SK-N-MC (cell line): ENCODE results near the gene SAFB2.

ENCODE experiments used
- DNase-seq: peaks from one replicate; pipeline ENCODE4 v3.0.0-alpha.2; 2011; ENCODE audit warnings: low read depth, low spot score
- H3K27ac ChIP-seq: fragments of 200-600 bp; sonication (generic); 2 replicates; pipeline ENCODE4 v1.5.1; 2016; ENCODE audit warnings: mixed run types
- H3K36me3 ChIP-seq: fragments of 200-600 bp; sonication (generic); 2 replicates; pipeline ENCODE4 v1.6.1; 2017; ENCODE audit warnings: antibody characterized with exemption, low read length, mixed read lengths; ENCODE audit not compliant: insufficient read depth
- H3K4me3 ChIP-seq: fragments of 200-600 bp; sonication (generic); 2 replicates; pipeline ENCODE4 v1.5.1; 2016
- H3K9ac ChIP-seq: fragments of 200-600 bp; sonication (generic); 2 replicates; pipeline ENCODE4 v1.8.0; 2017; ENCODE audit warnings: mixed run types, mixed read lengths; ENCODE audit not compliant: insufficient read length
- H3K9me3 ChIP-seq: fragments of 200-600 bp; sonication (generic); 2 replicates; pipeline ENCODE4 v1.6.1; 2017; ENCODE audit warnings: low read depth, mild to moderate bottlenecking, antibody characterized with exemption, low read length, moderate library complexity, mixed read lengths
- EZH2 ChIP-seq: fragments of 200-600 bp; sonication (generic); IDR thresholded peaks from one replicate; pipeline ENCODE4 v1.6.1; 2017; ENCODE audit warnings: antibody characterized with exemption
- FOXP2 ChIP-seq: optimal IDR thresholded peaks from 2 replicates; pipeline ENCODE3; 2011; ENCODE audit warnings: mild to moderate bottlenecking, moderate library complexity; ENCODE audit not compliant: insufficient read depth; ENCODE audit errors: extremely low read length, control extremely low read depth
- POLR2AphosphoS5 ChIP-seq: IDR thresholded peaks from 2 replicates; pipeline ENCODE4 v1.6.1; 2012; ENCODE audit warnings: mild to moderate bottlenecking, low read depth, low read length, borderline replicate concordance

Gene SAFB2

DNA sequence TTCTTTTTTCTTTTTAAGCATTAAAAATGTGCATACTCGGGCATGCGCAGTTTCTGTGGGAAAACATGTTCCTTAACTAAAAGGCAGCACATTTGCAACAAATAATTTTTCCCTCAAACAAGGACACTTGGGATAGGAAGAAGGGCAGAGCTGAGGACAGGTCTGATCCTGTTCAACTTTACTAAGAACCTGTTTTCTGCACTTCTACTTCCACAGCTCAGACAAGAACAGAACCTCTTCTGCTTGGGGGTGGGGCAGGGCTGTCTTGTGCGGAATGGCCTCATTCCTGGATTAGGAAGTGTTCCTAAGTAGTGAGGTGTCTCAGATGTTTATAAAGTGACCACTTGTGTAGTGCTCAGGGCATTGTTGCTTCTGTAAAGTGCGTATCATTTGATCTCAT, 18.6 kb upstream of the SAFB2 start:
- H3K4me3 ChIP-seq = no peak overlapping the region
- no peak for DNase-seq
- no peak for TF ChIP-seq POLR2AphosphoS5
- TF ChIP-seq FOXP2 = no peak
- no peak for TF ChIP-seq EZH2
- no peak overlapping the region for H3K9ac ChIP-seq
- no peaks in the 10 kb centered on the region for H3K9me3 ChIP-seq
- H3K36me3 ChIP-seq = peaks cover 71% of the 10 kb centered on the region
- H3K27ac ChIP-seq = no peak overlapping the region

DNA sequence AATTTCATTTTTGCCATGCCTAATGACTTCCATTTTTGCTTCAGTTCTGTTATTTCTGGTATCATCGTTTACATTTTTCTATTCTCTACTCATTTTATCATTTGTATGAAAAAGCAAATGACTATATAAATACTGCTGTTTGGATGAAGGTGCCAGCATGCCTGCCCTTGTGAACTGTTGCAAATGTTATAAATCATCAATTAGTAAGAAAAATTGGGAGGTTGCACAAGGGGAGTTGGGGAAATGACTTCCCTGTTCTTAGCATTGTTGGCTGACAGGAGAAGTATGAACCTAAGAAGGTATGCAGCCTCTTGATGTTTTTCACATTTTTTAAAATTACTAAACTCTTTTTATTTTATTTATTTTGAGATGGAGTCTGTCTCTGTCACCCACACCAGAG, 15.4 kb upstream of the SAFB2 start:
- H3K27ac ChIP-seq = no peak overlapping the region
- no peaks in the 10 kb centered on the region for H3K9me3 ChIP-seq
- DNase-seq = no peak
- no peak overlapping the region for H3K9ac ChIP-seq
- no peak overlapping the region for H3K4me3 ChIP-seq
- no peak for TF ChIP-seq EZH2
- no peak for TF ChIP-seq POLR2AphosphoS5
- no peak for TF ChIP-seq FOXP2
- H3K36me3 ChIP-seq = peaks cover 62% of the 10 kb centered on the region

DNA sequence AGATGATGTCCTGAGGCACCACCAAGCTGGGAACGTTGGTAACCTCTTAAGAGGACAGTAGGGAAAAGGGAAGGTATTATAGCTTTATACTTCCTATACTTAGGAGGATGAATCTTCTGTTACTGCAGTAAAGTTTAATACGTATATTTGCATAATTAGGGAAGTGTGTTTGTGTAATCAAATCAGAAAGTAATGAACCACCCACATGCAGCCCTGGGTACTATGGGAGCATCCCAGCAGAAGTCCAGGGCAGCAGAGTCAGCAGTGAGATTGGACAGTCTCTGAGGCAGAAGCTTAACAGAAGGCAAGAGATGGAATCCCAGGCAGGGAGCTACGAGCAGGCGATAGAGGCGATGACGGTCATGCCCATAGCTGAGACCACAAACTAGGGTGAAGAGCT, 12.9 kb upstream of the SAFB2 start:
- H3K36me3 ChIP-seq = peaks cover 61% of the 10 kb centered on the region

DNA sequence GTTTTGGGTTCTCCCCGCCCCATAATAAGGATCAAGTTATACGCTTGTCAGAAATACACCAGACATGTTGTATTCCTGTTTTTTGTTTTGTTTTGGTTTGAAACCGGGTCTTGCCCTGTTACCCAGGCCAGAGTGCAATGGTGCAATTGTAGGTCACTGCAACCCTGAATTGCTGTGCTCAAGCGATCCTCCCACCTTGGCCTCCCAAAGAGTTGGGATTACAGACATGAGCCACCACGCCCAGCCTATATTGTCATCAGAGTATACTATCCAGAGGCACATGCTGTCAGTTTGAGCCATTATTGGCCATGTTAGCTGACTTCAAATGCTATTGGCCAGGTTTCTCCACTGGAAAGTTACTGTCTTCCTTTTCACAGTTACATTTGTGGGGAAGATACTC, 10.1 kb upstream of the SAFB2 start:
- peaks cover 79% of the 10 kb centered on the region for H3K36me3 ChIP-seq
- no peak overlapping the region for H3K9ac ChIP-seq
- no peak for DNase-seq
- H3K4me3 ChIP-seq = no peak overlapping the region
- TF ChIP-seq FOXP2 (no peak), EZH2 (no peak), POLR2AphosphoS5 (no peak)
- no peaks in the 10 kb centered on the region for H3K9me3 ChIP-seq
- no peak overlapping the region; the same call in 1 of the 2 replicates for H3K27ac ChIP-seq

More for the DNA sequence above, 12.9 kb upstream of the SAFB2 start:
- Histone ChIP-seq H3K9ac (no peak overlapping the region), H3K9me3 (no peaks in the 10 kb centered on the region), H3K4me3 (no peak overlapping the region), H3K27ac (peak overlapping the region; percentile 57; the same call in 1 of the 2 replicates)
- no peak for TF ChIP-seq FOXP2
- no peak for TF ChIP-seq EZH2
- no peak for TF ChIP-seq POLR2AphosphoS5
- no peak for DNase-seq

GRCh38 chr19:5632241-5632612, 9.7 kb upstream of the SAFB2 start:
- no peak overlapping the region for H3K4me3 ChIP-seq
- peaks cover 80% of the 10 kb centered on the region for H3K36me3 ChIP-seq

DNA sequence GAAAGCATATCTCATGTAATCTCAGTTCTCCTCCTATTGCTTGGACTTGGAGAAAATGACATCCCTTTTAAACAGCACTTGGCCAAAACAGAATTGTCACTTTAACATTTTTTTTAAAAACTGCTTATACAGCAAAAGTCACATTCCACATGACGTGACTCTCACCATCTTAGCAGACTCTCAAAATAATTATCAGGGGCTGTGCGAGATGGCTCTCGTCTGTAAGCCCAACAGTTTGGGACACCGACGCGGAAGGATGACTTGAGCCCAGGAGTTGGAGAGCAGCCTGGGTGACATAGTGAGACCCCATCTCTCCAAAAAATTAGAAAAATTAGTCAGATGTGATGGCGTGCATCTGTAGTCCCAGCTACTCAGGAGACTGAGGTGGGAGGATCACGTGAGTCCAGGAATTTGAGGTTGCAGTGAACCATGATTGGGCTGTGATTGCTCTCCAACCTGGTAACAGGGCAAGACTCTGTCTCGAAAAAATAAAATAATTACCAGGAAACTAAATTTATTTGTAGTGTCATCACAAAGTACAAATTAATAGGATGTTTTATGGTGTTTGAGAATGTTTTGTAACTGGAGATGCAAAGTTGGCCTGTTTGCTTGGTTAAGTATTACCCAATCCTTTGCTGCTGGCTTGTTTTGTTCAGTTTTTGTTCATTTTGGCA, 9.1 kb upstream of the SAFB2 start:
- Histone ChIP-seq H3K9ac (no peak overlapping the region), H3K9me3 (no peaks in the 10 kb centered on the region), H3K36me3 (peaks cover 85% of the 10 kb centered on the region), H3K4me3 (no peak overlapping the region), H3K27ac (peak overlapping the region; percentile 62)
- DNase-seq = no peak
- no peak for TF ChIP-seq POLR2AphosphoS5
- no peak for TF ChIP-seq FOXP2
- no peak for TF ChIP-seq EZH2

More at GRCh38 chr19:5632241-5632612, 9.7 kb upstream of the SAFB2 start:
- Histone ChIP-seq H3K27ac (peak overlapping the region; percentile 61), H3K9me3 (no peaks in the 10 kb centered on the region), H3K9ac (no peak overlapping the region)
- no peak for DNase-seq
- no peak for TF ChIP-seq FOXP2
- TF ChIP-seq POLR2AphosphoS5 = no peak
- no peak for TF ChIP-seq EZH2

DNA sequence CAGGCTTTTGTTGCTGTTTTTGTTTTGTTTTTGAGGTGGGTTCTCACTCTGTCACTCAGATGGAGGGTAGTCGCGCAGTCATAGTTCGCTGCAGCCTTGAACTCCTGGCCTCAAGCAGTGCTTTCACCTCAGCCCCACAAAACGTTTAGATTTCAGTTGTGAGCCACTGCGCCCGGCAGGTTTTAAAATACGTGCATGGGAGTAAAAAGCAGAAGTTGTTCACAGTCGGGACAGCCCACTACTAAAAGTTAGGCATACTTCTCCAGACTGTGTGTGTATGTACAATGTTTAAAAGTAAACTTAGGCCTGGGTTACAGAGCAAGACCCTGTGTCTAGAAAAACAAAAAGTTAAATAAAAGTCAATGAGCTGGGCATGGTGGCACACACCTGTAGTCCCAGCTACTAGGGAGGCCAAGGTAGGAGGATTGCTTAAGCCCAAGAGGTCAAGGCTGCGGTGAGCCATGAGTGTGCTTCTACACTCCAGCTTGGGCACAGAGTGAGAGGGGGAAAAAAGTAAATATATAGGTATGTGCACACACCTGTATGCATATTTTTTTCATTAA, 6.4 kb upstream of the SAFB2 start:
- DNase-seq = no peak
- Histone ChIP-seq H3K27ac (peak overlapping the region; percentile 45; the same call in 1 of the 2 replicates), H3K9ac (no peak overlapping the region), H3K4me3 (no peak overlapping the region), H3K36me3 (peaks cover 83% of the 10 kb centered on the region), H3K9me3 (no peaks in the 10 kb centered on the region)
- no peak for TF ChIP-seq EZH2
- TF ChIP-seq FOXP2 = no peak
- TF ChIP-seq POLR2AphosphoS5 = no peak

DNA sequence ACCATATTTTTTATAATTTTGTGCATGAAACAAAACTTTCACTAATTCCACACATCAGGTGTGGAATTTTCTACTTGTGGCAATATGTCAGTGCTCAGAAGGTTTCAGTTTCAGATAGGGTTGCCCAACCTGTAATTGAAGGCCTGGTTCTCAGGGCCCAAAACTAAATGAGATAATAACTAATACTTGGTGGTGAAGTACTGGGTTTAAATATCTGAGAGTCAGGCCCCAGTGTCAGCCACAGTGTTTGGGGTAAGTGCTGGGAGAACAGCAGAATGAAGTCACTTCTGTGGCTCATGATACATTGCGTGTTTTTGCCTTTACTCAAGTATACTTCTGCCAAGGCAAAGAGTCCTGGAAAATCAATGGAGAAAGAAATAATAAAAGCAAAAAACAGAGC, 5.9 kb upstream of the SAFB2 start:
- no peak overlapping the region for H3K4me3 ChIP-seq
- H3K9me3 ChIP-seq = no peaks in the 10 kb centered on the region
- peak overlapping the region; percentile 6 for H3K9ac ChIP-seq
- TF ChIP-seq EZH2 = no peak
- no peak for TF ChIP-seq FOXP2
- no peak for TF ChIP-seq POLR2AphosphoS5
- DNase-seq = no peak
- peaks cover 83% of the 10 kb centered on the region for H3K36me3 ChIP-seq
- H3K27ac ChIP-seq = no peak overlapping the region; the same call in 1 of the 2 replicates
